CD4-positive, alpha-beta T cell treated with Interleukin-15 for 4 hours (primary cell): ENCODE measurements around the gene EML1.

Experiments used
- DNase-seq: peaks from one replicate; pipeline ENCODE4 v3.0.0-alpha.2; 2020; ENCODE audit warnings: low spot score

Gene EML1

GRCh38 chr14:99793213-99794150 is at the start of gene EML1:
Gene EML1 (plus strand): TSS chr14:99793413. CDS start chr14:99793477, 64 bp downstream.
- peak; percentile 73 for DNase-seq

GRCh38 chr14:99744199-99744872 is 48.9 kb upstream of the EML1 start:
- DNase-seq = no peak

GRCh38 chr14:99744873-99745224 is 48.4 kb upstream of the EML1 start:
- DNase-seq = no peak

GRCh38 chr14:99745307-99745951 is 47.8 kb upstream of the EML1 start:
- DNase-seq = no peak

GRCh38 chr14:99747167-99747566 is 46.0 kb upstream of the EML1 start:
- DNase-seq = no peak

GRCh38 chr14:99747582-99748330 is 45.5 kb upstream of the EML1 start:
- no peak for DNase-seq

GRCh38 chr14:99748529-99748928 is 44.7 kb upstream of the EML1 start:
- DNase-seq = no peak

GRCh38 chr14:99749142-99749541 is 44.1 kb upstream of the EML1 start:
- DNase-seq = no peak

- no peak for DNase-seq
Measured at GRCh38 chr14:99749763-99750715, 43.2 kb upstream of the EML1 start.

- no peak for DNase-seq
Measured at GRCh38 chr14:99750746-99751450, 42.3 kb upstream of the EML1 start.

- DNase-seq = no peak
Measured at GRCh38 chr14:99751539-99752485, 41.4 kb upstream of the EML1 start.

GRCh38 chr14:99752486-99753121 is 40.6 kb upstream of the EML1 start:
- DNase-seq = no peak

- no peak for DNase-seq
Measured at GRCh38 chr14:99753225-99754140, 39.7 kb upstream of the EML1 start.

GRCh38 chr14:99754141-99755067 is 38.8 kb upstream of the EML1 start:
- no peak for DNase-seq

- no peak for DNase-seq
Measured at GRCh38 chr14:99755068-99755405, 38.2 kb upstream of the EML1 start.
